HuH-7 (cell line): ENCODE results near the gene PDHX.
"Not testable (repeated sequence)": the region's sequence is repeated elsewhere in the genome, so short reads cannot be mapped to it uniquely, and the experiment has no call there.

ENCODE experiments used
- DNase-seq: peaks from one replicate; pipeline ENCODE4 v3.0.0; 2011; ENCODE audit warnings: low spot score

PDHX gene

DNA sequence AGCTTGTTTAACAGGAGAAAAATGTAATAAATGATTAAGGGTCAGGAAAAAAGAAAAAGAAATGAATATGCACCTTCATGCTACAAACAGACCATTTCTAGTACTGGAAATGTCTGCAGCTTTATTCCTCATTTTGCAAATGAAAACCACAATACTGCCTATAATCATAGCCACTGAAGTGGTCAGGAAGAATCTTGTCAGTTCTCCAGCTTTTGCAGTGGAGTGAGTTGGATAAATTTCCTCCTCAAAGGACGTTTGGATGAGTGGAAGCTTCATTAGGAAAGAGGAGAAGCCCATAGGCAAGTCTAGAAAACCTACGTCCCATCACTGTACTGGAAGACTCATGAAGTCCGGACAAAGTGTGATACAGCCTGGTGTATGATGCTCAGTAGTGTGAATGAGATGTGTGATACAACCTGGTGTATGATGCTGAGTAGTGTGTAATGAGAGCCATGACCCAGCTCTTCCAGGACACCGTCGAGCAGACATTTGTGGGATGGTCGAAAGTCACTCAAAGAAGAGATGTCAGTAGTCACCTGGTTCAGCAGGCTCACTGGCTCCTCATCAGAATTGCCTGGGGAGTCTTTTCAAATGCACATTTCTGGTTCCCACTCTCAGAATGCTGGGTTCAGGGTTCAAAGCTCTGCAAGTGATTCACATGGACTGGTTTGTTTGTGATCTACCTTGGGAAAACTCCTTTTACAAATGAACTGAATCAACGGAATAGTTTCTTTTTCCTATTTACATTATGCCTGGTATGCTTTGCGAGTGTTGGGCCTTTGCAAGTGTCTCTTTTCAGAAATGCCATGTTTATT lies 101.3 kb downstream of the PDHX start:
- DNase-seq, result no peak

DNA sequence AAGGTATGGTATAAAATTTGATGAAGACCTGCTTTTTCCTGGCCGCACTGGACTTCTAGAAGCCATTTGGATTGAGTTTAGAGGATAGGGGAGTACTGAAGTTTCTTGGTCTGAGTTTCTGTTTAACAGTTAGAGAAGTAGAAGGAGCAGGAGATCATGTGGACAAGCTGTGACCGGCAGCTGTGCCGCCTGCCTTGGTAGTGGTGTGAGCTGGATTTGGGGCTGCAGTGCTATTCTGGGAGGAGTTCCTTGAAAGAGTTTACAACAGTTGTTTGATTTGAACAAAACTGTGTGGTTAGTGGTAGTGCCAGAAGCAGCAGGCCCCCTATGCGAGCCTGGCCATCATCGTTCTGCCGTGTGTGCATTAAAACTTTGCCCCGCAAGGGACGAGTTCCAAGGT lies 105.2 kb downstream of the PDHX start:
- DNase-seq, result no peak

DNA sequence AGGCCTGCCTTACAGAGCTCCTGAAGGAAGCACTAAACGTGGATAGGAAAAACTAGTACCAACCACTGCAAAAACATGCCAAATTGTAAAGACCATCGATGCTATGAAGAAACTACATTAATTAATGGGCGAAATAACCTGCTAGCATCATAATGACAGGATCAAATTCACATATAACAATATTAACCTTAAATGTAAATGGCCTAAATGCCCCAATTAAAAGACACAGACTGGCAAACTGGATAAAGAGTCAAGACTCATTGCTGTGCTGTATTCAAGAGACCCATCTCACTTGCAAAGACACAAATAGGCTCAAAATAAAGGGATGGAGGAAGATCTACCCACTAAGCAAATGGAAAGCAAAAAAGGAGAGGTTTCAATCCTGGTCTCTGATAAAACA lies 107.5 kb downstream of the PDHX start:
- DNase-seq, result not testable (repeated sequence)

DNA sequence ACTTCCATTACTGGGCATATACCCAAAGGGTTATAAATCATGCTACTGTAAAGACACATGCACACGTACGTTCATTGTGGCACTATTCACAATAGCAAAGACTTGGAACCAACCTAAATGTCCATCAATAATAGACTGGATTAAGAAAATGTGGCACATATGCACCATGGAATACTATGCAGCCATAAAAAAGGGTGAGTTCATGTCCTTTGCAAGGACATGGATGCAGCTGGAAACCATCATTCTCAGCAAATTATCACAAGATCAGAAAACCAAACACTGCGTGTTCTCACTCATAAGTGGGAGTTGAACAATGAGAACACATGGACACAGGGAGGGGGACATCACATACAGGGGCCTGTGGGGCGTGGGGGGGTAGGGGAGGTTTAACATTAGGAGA lies 111.6 kb downstream of the PDHX start:
- DNase-seq, result not testable (repeated sequence)

DNA sequence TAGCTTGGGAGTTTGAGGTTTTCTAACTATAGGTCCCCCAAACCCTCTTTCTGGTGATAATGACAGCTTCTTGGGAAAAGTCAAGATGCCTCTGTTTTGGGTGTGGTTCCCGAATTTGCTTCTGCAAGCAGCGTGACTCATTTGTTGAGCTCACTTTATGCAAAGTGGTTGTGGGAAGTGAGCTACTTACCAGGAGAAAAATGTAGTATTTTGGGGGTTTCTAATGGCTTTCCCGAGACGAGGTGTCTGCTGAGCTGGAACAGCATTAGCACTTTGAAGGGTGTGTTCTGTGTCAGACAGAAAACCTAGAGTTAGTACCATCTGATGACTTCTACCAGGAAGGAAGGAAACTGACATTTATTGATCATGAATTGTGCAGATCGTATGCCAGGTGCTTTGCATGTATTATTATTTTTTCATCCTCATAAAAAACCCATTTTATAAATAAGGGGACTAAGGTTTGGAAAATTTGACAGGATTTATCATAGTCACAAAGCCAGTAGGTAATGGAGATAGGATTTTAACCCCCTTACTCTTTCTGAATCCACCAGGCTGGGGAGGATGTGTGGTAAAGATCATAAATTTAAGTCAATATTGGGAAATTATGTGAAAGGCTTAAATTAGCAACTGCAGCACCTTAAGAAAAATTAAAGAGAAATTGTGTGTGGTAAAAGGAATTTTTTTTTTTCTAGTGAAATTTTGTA lies 113.7 kb downstream of the PDHX start:
- DNase-seq, result no peak

DNA sequence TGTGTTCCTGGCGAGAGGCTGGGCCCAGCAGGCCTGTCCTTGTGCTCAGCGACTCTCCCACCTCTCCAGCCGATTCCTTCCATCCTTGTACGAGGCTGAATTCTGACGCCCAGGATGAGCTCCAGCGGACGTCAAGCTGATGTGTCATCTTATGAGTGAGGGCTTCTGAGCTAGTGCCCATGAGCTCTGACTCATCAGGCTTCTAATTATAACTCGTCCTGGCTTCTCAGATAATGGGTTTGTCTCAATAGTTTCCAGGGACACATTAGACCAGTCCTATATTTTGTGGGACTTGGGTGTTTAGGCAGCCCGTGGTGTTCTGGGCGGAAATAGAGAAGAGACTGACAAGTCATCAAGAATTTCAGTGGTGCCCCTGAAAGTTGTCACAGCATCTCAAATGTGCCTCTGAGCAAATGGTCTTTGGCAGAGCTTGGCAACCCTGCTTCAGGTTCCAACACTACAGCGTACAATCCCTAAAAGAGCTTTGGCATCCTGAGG lies 114.3 kb downstream of the PDHX start:
- DNase-seq, result no peak

DNA sequence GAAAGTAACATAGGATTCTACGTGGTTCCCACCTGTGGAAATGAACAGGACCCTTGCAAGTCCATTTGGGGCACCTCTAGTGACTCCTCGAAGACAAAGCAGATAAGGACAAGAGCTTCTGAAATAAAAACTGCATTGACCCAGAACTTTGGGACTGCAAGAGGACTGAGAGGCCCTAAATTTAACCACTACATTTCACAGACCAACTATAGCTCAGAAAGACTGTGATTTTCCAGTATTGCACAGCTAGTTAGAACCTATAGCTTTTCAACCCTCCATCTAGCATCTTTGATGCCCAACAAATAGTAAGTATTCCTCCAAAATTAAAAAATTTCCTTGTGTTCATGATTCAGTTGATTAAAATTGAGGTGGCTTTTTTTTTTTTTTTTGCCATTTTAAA lies 114.9 kb downstream of the PDHX start:
- DNase-seq, result no peak

DNA sequence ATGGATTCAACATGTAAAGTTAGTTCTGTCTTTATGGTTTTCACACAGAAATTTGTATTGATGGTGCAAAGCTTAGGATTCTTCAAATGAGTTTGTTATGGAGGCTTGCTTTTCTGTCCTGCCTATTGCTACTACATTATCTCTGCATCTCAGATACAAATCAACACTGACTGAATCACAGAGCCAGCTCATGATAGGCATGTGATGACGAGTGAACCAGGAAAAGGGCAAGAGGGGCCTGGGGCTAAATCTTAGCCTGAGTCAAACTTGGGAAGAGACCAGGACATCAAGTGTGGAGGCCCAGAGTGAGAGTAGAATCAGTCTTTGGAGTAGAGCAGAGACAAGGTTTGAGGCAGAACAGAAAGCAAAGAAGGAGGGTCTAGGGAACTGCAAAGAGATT lies 115.4 kb downstream of the PDHX start:
- no peak for DNase-seq

DNA sequence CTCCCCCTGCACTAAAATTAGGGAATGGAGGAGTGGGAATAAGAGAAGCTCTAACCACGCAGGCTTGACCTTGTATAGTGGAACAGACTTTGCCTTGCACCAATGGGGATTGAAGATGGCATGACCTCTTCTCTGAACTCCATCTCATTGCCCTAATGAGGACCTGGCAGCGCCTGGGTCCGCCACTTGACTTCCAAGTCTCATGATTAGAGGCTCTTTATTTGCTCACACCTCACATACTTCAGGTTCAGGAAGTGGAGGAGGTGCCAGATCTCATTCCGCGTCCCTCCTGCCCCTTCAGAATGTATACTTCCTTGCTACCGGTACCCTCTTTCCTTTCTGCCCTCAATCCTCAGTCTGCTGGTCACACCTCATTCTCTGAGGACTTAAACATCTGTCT lies 116.6 kb downstream of the PDHX start:
- no peak for DNase-seq

DNA sequence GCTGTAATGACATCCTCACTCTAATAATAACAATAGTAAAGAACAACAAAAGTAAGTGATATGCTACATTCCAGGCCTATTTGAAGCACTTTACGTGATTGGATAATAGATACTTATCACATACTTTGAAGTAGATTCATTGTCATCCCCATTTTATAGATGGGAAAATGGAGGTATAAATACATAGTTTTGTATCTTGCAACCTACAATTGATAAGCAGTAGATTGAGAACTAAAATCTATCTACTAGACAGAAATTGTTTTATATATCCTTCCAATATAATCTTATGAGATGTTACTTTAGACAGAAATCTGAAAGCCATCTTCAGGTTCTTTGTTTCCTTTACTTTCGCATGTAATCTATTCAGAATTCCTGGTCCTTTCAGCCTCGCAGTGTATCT lies 118.0 kb downstream of the PDHX start:
- no peak for DNase-seq

DNA sequence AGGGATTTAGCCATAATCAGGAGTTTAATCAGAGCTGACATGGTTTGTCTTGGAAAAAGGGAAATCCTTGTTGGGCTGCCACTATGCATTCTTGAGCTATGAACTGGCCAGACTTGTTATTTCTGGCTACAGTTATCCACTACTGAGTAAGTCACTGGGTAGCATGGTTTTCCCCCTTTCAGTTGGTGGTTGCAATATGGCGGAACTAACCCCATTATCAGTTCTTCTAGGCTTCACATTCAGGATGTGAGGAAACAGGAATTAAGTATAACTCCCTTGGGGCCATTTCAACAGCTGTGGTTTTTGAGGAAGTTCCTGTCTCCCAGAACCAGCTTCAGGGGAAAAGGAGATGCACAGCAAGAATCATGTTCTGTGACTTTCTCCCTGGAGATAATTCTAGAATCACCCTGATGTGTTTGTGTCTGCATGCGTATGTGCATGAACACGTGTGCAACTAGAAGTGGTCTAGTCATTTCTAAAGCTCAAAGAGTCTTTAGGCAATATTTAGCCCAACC lies 119.5 kb downstream of the PDHX start:
- DNase-seq, result no peak

DNA sequence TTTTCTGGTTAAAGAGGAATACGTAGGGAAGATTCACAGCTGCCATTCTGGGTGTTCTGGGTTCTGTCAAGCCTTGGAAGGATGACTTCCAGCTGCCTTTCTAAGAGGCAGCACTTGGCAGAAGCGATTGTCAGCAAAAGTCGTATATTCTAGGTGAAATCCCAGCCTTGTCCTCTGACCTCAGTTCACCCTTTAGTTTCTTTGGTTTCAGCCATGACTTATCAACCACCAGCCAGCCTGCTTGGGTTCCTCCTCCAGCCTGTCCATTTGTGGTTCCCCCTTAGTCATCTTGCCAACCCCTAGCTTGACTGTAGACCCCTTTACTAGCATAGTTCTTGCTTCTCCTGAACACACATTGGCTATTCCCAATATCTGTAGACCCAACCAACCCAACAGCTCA lies 120.2 kb downstream of the PDHX start:
- DNase-seq, result no peak

DNA sequence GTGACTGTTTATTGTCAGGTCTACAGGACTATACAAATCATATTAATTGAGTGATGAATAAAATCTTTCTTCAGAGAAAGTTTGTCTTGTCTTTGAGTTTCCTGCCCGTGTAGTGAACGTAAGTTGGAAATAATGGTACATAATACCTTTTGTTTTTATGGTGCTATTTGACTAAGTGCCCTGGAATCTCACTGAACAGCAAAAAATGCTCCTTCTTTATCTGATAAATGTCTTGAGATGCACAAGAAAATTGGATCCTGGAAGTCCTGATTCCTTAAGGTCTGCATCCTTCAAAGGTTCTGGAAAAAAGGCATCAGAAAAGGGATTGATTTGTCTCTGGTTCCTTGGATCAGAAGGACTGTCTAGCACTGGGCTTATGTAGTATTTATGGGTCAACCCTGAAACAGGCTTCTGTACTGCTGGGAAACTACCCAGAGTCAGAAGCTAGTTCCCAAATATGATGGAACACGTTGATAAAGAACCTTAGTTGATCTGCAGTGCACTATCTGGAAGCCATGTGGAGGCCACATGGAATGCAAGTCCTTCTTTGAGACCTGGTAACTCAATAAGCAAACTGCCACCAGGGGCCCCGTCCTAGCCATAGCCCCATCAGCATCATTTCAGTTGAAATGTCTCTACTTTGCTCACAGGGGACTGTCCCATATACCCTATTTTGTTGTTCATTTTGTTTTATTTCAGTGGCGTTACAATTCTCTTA lies 122.0 kb downstream of the PDHX start:
- no peak for DNase-seq

DNA sequence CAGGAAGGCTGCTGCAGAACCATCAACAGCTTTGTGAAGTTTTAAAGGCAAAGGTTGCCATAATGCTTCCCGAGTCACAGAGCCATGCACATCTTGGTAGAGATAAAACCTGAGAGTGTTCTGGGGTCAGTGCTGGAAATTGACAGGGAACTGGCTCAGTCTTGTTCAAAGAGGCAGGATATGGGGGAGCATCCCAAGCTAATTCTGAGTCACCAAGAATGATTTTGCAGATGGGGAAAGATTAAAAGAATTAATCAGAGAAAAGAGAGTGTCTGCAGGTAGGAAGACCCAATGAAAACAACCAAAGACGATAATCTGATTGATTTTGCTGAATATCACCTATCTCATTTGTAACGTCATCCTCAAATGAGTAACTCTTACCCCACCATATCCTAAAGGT lies 122.7 kb downstream of the PDHX start:
- no peak for DNase-seq

DNA sequence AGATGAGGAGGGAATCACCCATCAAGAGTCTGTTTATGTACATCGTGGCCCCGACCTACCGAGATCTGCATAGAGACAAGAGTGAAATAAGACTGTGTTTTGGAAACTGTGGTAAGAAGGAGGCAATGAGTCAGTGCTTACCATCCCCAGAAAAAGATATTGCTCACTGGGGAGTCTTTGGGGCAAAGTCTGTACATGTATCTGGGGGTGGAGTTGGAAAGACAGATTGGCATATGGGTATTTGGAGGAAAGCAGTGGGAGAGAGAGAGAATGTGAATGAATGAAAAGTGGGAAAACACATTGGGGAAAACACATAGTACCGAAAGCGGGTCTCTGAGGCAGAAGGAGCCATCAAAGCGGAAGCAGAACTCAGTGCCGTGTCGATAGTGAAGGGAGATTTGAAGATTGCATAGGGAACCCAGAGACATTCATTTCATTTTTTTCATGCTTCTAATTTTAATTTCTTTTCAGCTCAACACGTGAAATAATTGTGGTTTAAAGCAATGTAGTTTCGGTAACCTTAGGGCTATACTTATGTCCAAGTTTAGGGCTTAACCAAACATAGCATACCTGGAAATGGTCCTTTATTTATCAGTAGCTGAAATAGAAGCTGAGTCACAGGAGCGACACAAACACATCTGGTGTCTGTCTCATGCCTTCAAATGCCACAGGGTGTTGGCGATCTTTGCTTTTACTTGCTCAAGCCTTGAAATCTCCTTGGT lies 124.0 kb downstream of the PDHX start:
- no peak for DNase-seq

DNA sequence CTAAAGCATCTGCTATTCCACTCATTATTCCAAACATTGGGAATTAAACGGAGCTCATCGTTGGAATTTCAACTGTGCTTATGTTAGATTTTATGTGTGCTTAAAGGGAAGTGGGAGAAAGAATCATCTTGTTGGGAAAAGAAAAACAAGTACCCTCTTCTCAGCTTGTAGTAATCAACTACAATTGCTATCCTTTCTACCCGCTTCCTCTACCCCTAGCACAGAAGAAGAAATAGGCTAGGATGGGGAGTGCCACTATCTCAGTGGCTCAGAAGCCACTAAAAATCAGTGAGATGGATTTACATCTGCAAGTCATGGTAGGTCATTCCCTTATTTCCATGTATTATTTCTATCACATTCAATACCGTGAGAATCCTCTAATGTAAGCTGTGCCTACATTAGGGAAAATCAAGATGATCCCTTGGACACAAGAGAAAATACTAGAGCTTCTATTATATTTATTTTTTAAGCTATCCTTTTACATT lies 124.7 kb downstream of the PDHX start:
- no peak for DNase-seq

DNA sequence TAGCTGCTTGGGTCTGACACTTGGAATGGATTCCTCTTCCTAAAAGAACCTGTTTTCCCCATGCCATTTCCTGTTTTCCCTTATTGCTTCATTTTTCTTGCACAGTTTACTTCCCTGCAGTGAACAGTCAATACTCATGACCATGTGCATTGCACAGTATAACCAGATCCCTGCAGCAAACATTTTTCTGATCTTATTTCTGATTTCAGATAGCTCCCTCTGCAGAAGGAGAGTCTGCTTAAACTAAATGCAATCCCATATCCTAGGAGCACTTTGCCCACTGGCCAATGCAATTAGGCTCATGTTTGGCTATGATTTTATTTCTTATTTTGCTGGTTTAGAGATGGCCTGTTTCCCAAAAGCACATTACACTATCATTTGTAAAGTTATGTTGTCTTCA lies 125.8 kb downstream of the PDHX start:
- DNase-seq, result no peak

DNA sequence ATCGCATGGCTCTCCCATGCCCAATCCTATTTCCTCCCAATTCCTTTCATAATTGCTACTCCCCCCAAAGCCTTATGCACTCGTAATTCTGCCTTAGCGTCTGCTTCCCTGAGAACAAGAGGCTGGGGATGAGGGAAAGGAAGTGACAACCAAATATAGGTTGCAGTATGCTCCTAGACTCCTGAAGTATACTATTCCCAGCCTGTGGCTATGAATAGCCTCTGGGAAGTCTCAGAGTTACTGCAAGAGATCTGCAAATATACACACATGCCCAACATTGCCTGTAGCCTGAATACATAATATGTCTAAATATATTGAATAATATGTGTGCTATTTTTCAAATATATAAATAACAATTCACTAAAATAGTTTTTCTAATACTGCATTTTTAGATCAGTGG lies 126.5 kb downstream of the PDHX start:
- no peak for DNase-seq

DNA sequence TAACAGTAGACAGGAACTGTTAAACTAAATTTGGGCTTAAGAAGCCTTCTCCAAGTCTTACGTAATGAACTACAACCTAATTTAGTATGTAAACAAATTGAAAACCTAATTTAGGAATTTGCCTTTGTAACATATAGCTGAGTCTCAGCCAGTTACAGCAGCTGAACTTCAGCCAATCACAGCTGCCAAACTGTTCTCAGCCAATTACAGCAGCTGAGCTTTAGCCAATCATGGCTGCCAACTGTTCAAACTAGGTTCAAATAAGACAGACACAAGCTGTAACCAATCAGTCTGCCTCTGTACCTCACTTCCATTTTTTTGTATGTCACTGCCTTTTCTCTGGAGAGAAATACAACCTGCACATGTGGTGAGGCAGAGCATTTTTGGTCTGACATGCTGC lies 127.5 kb downstream of the PDHX start:
- no peak for DNase-seq

DNA sequence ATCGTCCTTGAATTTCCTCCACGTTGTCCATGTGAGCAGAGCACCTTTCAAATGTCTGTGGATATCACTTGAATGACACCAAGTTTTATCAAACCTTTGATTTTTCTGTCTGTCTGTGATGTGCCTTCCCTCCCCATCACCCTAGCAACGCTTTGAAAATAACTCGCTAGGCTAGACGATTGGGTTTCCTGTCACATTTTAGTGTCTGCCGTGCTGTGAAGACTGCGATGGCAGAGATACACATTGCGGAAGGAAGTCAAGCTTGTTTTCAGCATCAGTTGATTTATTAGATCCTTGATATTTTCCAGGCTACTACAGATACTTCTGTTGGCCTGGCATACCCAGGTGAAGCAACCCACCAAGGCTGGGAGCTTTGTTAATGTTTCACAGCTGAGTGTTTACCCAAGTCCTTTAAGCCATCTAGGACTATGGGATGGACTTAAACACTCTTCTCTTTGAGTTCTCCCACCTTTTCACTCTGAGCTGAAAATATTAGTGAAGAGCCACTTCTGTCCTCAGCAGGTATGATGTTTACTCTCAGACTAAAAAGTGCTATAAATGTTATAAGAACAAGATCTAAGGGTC lies 128.9 kb downstream of the PDHX start:
- DNase-seq, result peak; percentile 23
